ENCODE results near the gene RAP1GAP.

The RAP1GAP gene

DNA sequence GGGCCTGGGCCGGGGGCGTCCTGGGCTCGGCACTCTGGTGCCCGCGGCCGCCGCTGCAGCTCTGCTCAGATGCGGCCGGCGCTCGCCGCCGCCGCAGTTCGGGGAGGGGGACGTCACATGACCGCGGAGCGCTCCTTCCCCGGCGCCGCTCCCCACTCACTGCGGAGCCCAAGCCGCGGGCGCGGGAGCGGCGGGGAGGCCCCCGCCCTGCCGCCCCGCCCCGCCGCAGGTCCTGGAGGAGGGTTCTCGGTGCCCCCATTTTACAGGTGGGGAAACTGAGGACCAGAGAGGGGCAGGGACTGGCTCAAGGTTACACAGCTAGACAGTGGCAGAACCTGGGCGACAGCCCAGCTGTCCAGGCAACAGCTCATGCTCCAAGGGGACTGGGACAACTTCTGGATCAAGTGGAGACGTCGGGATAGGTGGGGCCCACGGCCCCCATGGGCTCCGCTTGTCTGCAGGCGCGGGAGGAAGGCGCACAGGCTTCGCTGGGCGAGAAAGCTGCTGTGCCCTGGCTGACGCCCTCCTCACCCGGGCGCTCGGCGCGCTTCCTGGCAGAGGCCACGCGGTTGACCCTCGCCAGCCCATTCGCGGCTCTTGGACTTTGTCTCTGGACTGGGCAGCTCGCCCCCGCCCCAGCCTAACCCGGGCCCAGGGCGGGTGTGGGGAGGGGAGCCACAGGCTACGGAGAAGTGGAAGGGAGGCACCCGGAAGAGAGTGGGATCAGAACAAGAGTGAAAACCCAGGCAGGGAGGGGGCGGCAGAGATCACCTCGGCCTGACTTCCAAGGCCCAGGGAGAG lies at the start of gene RAP1GAP:
Gene RAP1GAP, minus strand, starts transcription at position 100 of the 801 bp plus-strand sequence. CDS start 49,325 bp downstream, outside the sequence.
- H3K4me3 ChIP-seq (ENCODE audit: low read depth, low read length) = no peak within 1 kb of the TSS
- DNase-seq (ENCODE audit: low read depth, low spot score) = no peak
- in situ Hi-C loops (cut with HindIII; ENCODE audit: low sequenced_read_pairs) = no loop called here

DNA sequence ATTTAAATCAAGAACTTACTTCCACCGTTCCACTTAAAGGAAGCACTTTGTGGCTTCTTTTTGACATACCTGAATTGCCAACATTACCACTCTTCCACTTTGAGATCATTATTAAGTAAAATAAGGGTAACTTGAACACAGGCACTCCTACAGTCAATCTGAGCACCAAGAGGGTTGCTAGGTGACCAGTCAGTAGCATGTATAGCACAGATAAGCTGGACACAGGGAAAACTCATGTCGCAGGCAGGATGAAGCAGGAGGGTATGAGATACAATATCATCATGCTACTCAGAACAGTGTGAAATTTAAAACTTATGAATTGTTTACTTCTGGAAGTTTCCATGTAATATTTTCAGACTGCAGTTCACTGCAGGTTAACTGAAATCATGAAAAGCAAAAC lies 47.0 kb upstream of the RAP1GAP start:
- DNase-seq (ENCODE audit: low read depth, low spot score) = no peak
- in situ Hi-C loops (cut with HindIII; ENCODE audit: low sequenced_read_pairs) = no loop called here
- no peak overlapping the region for H3K4me3 ChIP-seq (ENCODE audit: low read depth, low read length)
- TF ChIP-seq, protein P1, sequence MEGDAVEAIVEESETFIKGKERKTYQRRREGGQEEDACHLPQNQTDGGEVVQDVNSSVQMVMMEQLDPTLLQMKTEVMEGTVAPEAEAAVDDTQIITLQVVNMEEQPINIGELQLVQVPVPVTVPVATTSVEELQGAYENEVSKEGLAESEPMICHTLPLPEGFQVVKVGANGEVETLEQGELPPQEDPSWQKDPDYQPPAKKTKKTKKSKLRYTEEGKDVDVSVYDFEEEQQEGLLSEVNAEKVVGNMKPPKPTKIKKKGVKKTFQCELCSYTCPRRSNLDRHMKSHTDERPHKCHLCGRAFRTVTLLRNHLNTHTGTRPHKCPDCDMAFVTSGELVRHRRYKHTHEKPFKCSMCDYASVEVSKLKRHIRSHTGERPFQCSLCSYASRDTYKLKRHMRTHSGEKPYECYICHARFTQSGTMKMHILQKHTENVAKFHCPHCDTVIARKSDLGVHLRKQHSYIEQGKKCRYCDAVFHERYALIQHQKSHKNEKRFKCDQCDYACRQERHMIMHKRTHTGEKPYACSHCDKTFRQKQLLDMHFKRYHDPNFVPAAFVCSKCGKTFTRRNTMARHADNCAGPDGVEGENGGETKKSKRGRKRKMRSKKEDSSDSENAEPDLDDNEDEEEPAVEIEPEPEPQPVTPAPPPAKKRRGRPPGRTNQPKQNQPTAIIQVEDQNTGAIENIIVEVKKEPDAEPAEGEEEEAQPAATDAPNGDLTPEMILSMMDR (IDR thresholded peaks at IDR 0.05; ENCODE audit: low read depth, low read length) = no peak

More for the DNA sequence above, at the start of gene RAP1GAP:
- TF ChIP-seq, protein P1 (IDR thresholded peaks at IDR 0.05; ENCODE audit: low read depth, low read length) = no peak

DNA sequence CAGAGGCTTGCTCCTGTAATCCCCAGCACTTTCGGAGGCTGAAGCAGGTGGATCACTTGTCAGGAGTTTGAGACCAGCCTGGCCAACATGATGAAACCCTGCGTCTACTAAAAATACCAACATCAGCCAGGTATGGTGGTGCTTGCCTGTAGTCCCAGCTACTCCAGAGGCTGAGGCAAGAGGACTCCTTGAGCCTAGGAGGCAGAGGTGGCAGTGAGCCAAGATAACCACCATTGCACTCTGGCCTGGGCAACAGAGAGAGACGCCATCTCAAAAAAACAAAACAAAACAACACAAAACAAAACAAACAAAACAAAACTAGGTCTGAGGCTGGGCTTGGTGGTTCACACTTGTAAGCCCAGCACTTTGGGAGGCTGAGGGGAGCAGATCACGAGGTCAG lies 38.7 kb upstream of the RAP1GAP start:
- in situ Hi-C loops (cut with HindIII; ENCODE audit: low sequenced_read_pairs) = no loop called here
- no peak for DNase-seq (ENCODE audit: low read depth, low spot score)
- TF ChIP-seq, protein P1 (IDR thresholded peaks at IDR 0.05; ENCODE audit: low read depth, low read length) = no peak
- no peak overlapping the region for H3K4me3 ChIP-seq (ENCODE audit: low read depth, low read length)

DNA sequence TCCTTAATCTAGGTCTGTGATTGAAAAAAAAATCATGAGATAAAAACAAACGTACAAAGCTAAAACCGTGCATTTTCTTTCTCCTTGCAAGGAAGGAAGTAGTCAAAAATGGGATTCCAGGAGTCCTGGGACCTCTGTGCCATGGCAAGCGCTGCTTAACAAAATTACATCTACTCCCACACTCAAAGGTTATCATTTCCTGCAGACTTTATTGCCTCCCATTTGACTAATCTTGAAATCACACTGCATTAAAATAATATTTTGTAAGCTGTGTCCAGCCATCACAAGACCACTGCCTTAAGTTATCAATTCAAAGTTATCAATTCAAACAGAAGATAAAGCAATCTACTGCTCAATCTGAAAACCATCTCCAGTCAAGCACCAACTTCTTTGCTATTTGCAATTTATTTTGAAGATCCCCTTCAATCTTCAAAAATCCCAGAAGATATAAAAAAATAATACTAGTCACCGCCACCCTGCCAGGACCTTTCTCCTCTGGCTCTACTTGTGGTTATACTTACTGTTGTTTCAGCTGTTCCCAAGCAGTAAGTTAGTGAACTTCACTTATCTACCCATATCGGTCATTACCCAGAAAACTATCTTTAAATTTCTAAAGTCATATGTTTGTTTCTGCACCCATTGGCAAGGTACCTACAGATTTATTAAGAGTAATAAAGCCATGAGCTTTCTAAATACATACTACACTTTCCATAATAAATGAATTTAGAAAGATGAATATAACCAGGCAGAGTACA lies 38.1 kb upstream of the RAP1GAP start:
- peak; percentile 44 for DNase-seq (ENCODE audit: low read depth, low spot score)
- in situ Hi-C loops (cut with HindIII; ENCODE audit: low sequenced_read_pairs) = no loop called here
- no peak overlapping the region for H3K4me3 ChIP-seq (ENCODE audit: low read depth, low read length)
- TF ChIP-seq, protein P1 (IDR thresholded peaks at IDR 0.05; ENCODE audit: low read depth, low read length) = no peak

DNA sequence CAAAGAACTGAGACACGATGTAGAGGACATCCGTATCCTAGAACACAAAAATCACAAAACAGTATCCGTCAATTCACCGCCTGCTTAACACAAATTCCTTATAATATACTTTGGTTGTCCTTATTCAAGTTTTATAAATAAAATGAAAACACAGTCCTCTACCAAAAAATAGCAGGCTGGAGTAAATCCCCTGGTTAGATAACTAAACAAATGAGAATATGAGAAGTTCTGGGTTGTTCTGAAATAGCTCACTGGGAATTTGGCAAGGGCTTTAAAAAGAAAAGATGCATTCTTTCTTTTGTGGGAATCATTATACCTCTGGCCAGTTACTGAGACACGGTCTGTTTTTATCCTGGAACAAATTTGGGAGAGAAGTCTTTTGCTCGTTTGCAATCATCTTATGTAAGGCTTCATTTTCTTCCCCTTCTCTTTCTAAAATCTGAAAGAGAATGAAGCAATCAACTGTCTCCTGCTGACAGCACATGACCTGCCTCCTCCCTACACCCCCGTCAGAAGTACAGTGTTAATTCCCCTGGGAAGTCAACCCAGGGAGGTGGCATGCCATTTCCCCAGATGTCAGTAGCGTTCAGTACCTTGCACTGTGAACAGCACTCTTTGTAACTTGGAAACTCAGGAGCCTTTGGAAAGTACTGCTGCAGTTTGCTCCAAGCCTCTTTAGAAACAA lies 37.1 kb upstream of the RAP1GAP start:
- in situ Hi-C loops (cut with HindIII; ENCODE audit: low sequenced_read_pairs) = no loop called here
- TF ChIP-seq, protein P1 (IDR thresholded peaks at IDR 0.05; ENCODE audit: low read depth, low read length) = no peak
- H3K4me3 ChIP-seq (ENCODE audit: low read depth, low read length) = no peak overlapping the region
- DNase-seq (ENCODE audit: low read depth, low spot score) = peak; percentile 27

DNA sequence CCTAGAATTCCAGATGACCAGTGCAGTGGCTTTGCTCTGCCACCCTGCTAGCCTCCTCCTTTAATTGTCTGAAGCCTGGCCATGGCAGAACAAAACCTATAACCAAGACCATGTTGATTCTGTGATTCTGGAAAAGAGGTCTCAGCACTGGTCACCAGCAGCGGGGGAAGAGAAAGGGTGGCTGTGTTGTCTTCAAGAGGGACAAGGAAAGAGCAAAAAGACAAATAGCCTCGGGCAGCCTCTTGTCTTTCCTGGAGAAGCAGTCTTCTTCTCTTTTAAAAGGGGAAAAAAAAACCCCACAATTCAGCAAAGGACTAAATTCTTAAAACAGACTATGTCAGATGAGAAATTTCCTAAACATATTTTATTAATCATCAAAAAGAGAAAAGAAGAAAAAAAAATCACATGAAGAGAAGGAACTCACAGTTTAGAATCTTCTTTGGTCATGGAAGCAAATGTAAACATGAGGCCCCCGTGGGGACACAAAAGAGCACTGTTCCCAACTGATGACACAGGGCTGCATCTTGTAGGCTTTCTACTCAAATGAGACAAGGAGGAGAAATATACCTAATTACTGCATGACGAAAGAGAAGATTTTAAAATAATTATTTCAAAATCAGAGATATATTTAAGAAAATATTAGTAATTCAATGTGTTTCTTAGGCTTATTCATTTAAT lies 36.3 kb upstream of the RAP1GAP start:
- TF ChIP-seq, protein P1 (IDR thresholded peaks at IDR 0.05; ENCODE audit: low read depth, low read length) = no peak
- in situ Hi-C loops (cut with HindIII; ENCODE audit: low sequenced_read_pairs) = no loop called here
- no peak overlapping the region for H3K4me3 ChIP-seq (ENCODE audit: low read depth, low read length)
- no peak for DNase-seq (ENCODE audit: low read depth, low spot score)
